TTC549 (cell line): ENCODE results near the gene PRXL2A.
"Not testable (repeated sequence)": the region's sequence is repeated elsewhere in the genome, so short reads cannot be mapped to it uniquely, and the experiment has no call there.

Source experiments
- FAIRE-seq: peaks from 2 replicates; lab custom pipeline; 2012; peaks lifted over from hg19 to GRCh38; lab: Jason Lieb, UNC

The PRXL2A gene, protein sequence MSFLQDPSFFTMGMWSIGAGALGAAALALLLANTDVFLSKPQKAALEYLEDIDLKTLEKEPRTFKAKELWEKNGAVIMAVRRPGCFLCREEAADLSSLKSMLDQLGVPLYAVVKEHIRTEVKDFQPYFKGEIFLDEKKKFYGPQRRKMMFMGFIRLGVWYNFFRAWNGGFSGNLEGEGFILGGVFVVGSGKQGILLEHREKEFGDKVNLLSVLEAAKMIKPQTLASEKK

DNA sequence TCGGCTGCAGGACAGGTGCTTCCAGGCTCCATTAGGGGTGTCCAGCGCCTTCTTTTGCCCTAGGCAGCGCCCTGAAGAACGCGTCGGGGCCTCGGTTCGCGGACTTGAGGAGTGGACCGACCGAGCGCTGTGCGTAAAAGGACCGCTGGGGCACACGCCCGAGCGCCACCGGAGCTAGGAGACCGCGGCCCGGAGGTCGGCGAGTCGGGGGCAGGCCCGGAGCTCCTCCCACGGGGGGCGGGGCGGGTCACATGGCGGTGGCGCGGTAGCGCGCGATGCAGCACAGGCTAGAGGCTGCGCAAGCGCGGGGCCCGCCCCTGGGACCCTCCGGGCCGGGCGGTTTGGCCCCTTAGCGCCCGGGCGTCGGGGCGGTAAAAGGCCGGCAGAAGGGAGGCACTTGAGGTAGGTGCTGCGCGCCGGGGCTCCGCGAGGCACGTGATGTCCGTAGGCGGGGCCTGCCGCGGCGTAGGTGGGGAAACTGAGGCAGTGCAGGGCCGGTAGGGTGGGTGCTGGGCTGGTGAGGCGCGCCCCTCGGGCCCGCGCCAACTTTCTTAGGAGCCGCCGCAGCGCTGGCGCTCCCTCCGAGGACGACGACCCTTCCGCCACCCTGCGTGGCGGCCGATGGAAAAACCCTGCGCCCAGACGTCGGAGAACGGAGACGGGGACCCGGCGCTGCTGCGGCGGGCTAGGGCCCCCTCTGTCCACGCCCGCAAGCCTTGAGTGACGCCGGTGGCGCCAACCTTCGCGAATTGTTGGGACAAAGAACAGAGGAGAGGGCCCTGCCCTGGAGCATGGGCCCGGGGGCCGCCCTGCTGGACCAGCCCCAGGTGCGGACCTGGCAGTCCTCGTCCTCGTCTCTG lies at the start of gene PRXL2A:
Gene PRXL2A (plus strand): TSS at position 310 of the 860 bp plus-strand sequence. CDS start 11,917 bp downstream, outside the sequence.
- no peak for FAIRE-seq

DNA sequence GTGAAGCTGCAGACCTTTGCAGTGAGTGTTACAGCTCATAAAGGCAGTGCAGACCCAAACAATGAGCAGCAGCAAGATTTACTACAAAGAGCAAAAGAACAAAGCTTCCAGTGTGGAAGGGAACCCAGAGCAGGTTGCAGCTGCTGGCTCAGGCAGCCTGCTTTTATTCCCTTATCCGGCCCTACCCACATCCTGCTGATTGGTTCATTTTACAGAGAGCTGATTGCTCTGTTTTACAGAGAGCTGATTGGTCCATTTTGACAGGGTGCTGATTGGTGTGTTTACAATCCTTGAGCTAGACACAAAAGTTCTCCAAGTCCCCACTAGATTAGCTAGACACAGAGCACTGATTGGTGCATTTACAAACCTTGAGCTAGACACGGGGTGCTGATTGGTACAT lies 49.4 kb upstream of the PRXL2A start:
- not testable (repeated sequence) for FAIRE-seq

DNA sequence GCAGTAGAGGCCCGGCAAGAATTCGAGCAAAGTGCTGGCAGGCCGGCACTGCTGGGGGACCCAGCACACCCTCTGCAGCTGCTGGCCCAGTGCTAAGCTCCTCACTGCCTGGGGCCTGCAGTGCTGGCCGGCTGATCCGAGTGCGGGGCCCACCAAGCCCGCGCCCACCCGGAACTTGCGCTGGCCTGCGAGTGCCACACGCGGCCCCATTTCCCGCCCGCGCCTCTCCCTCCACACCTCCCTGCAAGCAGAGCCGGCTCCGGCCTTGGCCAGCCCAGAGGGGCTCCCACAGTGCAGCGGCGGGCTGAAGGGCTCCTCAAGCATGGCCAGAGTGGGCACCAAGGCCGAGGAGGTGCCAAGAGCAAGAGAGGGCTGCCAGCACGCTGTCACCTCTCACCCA lies 48.7 kb upstream of the PRXL2A start:
- FAIRE-seq = no peak

DNA sequence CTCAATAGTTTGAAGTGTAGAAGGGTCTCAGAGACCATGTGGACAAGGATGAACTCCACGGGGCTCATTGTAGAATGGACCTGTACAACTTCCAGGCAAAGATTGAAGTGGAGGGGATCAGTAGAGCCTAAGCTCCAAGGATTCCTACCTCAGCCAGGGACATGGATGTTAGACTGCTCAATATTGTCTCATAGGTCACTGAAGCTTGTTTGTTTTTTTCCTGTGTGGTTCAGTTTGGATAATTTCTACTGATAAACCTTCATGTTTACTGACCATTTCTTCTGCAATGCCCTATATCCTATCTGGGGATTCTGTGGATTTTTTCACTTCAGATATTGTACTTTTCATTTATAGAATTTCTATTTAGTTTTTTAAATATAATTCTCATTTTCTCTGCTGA lies 42.8 kb upstream of the PRXL2A start:
- FAIRE-seq = no peak

DNA sequence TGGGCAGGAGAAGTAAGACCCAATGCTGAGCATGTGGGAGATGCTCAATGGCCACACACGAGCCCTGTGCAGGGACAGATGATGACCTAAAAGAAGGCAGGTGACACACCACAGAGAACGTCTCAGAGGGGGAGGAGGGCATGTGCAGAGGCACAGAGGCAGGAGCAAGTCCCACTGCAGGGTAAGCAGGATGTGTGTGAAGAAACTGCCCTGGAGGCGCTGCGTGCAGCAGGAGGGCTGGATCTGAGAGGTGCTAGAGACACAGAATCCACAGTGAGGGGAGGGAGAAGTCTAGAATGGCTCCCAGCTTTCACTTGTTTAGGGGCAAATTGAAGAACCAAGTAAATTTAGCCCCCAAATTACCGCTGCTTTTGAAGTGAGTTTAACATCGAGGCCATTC lies 36.9 kb upstream of the PRXL2A start:
- no peak for FAIRE-seq

DNA sequence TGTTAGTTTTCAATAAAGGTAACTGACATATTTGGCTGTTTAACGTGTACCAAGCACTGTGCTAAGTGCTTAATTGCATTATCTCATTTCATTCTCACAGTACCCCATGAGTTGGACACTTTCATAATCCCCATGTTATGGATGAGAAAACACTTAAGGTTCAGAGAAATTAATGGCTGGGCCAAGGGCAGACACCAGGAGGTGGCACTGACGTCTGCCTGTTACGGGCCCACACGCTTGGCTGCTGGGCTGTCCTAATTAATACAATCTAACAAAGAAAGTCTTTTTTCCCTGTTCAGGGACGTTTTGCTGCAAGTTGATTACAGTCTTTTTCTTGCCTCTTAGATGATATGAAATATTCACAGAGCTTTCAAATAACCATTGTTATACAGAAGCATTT lies 35.7 kb upstream of the PRXL2A start:
- FAIRE-seq = no peak

DNA sequence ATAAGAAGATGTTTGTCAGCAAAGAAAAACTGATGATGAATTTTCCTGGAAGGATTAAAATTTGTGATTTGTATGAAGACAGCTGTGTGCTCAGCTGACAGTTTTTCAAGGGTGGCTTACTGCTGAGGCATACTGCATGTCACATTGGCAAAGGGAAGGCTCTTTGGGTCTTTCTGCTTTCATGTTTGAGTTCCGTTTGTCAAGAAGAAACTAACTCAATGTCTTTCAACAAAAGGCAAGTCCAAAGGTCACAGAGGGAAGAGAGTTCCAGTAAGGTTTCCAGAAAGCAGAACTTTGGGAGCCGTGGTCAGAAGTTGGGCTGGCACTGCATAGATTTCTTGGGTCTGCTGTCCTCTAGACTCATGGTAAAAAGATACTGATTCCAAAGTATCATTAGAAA lies 34.8 kb upstream of the PRXL2A start:
- FAIRE-seq = no peak

DNA sequence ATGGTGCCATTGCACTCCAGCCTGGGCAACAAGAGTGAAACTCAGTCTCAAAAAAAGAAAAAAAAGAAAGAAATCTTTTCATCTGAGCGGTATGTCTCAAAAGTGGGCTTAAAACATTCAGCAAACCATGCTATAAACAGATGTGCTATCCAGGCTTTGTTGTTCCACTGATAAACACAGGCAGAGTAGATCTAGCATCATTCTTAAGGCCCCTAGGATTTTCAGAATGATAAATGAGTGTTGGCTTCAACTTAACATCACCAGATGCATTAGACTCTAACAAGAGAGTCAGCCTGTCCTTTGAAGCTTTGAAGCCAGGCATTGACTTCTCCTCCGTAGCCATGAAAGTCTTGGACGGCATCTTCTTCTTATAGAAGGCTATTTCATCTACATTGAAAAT lies 28.6 kb upstream of the PRXL2A start:
- FAIRE-seq = no peak

DNA sequence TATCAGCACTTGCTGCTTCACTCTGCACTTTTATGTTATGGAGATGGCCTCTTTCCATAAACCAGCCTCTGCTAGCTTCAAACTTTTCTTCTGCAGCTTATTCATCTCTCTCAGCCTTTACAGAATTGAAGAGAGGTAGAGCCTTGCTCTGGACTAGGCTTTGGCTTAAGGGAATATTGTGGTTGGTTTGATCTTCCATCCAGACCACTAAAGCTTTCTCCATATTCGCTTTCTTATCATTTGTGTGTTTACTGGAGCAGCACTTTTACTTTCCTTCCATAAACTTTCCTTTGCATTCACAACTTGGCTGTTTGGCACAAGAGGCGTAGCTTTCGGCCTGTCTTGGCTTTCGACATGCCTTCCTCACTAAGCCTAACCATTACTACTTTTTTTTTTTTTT lies 28.2 kb upstream of the PRXL2A start:
- FAIRE-seq = no peak

DNA sequence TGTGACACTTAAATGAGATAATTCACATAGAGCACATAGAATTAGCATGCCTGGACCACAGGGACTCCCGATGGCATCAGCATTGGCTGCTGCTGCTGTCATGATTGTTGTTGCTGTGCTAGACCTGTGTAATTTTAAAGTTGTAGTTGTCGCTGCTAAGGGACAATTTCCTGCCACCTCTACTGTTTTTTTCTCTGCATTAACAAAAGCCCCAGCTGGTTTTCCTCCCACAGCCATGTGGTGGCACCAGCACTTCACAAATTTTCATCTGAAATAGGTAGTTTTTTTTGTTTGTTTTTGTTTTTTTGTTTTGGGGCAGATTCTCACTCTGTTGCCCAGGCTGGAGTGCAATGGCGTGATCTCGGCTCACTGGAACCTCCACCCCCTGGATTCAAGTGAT lies 25.4 kb upstream of the PRXL2A start:
- FAIRE-seq = no peak

DNA sequence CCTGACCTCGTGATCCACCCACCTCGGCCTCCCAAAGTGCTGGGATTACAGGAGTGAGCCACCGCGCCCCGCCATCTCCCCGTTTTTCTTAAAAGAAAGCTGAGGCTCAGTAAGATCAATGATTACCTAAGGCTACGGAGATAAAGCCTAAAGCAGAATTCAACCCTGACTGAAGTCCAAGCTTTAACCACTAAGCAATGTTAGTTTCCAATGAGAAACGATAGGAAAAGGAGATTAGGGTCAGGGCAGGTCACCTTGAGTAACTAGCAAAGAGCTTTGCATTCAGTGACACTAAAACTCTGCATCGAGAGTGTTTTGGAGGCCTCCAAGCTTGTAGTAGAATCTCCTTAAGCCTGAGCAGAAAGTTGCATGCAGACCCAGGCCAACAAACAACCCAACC lies 17.6 kb upstream of the PRXL2A start:
- FAIRE-seq = no peak

DNA sequence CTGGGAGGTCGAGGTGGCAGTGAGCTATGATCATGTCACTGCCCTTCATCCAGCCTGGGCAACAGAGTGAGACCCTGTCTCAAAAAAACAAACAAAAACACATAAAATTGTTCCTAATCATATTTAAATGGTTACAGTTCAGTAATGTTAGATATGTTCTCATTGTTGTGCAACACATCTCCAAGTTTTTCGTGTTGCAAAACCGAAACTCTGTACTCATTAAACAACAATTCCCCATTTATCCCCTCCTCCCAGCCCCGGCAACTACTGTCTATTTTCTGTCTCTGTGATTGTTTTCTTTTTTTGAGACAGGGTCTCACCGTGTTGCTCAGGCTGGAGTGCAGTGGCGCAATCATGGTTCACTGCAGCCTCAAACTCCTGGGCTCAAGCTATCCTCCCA lies 16.1 kb upstream of the PRXL2A start:
- FAIRE-seq = no peak

DNA sequence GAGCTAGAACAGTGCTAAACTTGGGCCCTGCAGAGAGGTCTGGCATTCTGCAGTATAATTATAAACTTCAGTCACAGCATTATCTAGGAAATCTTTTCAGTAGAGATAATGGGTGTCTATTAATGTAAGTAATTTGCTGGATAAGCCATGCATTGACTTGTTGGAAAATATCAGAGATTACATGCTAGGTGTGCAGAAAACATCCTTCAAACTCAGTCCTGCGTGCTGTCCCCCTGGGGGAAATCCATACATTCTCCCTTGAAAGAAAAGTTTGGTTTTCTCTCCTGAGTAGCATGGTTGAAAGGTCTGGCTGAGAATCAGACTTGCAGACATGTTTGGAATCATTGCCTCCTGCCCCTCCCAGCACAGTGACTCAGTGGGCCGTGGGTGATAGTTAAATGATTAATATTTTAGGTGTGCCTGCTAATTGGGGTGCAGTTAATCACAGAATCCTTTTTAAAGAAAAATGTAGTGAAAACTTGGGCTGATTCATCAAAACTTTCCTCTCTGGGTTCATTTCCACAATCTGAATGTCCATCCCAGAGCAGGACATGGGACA lies 13.9 kb upstream of the PRXL2A start:
- FAIRE-seq = no peak

DNA sequence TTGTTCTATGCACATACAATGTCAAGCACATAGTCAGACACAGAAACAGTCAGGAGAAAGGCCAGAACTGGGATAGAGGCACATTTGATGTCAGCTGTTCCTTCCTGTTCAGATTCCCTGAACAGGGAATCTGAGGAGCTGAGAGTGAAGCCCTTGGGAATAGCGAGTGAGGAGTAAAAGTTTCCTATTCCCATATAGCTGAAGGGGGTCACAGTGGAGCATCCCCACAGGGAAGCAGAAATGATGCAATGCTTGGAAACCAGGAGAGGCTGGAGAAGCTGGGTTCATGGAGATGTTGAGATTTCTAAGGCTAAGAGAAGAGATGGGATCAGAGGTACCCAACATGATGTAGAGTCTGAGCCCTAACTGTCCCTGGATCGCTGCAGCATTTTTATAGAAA lies 11.3 kb upstream of the PRXL2A start:
- no peak for FAIRE-seq

DNA sequence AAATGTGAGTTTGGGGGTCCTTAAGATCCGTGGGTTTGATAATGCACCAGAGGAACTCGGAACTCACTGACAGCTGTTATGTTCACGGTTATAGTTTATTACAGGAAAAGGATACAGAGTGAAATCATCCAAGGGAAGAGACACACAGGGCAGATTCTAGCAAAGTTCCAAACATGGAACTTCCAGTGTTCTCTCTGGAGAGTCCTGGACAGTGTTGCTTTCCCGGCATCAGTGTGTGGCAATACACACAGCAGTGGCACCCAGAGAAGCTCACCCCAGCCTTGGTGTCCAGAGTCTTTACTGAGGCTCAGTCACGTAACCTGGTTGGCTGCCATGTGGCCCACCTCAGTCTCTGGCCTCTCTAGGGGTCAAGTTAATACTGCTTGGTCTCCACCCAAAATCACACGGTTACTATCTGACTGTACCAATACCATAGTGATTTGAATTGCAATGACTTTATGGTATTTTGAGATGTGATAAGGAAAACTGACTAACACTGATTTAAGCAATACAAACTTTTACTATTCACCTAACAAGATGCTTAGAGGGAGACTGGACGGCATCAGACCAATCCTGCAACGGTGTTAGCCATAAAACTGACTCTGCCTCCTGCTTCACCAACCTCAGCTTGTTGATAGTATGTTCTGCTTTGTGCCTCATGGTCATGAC lies 8.1 kb upstream of the PRXL2A start:
- no peak for FAIRE-seq

DNA sequence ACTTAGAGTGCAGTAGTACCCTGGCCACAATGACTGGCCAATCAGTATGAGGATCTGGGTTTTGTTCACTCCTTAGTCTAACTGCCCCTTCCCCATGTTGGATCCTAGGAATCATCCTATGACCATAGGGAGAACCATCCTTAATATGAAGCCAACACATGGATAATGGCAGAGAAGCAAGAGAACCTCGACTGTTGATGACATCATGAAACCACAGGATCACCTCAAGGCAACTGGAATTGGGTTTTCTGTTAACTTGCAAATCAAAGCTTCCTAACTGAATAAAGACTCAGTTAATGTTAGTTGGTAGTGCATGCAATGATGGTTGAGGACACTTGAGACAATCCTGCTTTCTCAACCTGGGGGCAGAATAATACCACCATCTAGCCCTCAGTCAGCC lies 3.3 kb upstream of the PRXL2A start:
- no peak for FAIRE-seq

DNA sequence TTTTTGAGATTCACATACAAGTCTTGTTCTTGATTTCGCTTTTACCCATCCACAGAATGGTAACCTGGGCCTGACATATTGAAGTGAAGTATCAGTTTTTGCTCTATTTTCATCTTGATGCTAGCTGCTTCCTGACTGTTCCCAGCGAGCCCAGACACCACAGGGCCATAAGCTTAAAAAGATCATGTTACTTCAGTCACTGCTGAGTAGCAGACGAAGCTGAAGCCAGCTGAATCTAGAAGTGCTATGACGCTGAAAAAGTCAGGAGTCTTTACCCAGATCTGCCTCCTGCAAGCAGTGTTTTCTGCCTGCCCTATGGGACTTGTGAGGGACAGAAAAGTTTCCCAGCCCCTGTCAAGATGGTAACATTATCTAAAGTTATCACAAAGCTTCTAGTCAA lies 2.7 kb upstream of the PRXL2A start:
- FAIRE-seq = no peak

DNA sequence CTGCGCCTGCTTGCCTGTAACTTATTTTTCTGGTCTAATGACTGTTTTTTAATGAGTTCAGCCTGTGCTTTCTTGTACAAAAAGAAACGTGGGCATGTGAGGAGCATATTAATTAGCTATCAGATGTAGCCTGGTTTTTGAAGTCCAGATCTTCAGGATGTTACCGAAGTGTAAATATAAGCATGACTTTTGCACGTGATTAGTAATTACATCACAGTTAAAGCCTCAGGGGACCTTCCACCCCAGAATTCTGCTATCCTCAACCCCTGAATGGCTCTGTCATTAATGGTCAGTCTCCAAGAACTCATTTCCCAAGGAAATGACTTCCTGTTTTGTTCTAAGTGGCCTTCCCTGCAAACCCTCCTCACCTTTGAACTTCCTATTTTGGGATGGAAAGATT lies 2.1 kb upstream of the PRXL2A start:
- no peak for FAIRE-seq

DNA sequence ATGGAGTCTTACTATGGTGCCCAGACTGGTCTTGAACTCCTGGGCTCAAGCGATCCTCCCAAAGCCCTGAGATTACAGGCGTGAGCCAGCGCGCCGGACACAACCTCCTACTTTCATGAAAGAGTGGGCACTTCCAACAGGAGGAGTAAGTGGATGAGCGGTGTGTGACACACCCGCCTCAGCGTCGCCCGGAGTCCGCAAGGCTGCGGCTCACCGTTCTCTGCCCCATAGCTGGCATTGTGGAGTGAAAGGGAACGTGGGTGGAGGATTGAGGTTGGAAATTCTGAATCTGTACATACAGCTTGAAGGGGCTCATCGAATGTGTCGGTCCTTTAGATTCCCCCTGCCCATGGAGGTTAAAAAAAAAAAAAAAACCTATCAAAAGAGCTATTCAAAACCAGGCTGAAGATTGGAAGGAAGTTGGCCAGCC lies 524 bp upstream of the PRXL2A start:
- FAIRE-seq = no peak

DNA sequence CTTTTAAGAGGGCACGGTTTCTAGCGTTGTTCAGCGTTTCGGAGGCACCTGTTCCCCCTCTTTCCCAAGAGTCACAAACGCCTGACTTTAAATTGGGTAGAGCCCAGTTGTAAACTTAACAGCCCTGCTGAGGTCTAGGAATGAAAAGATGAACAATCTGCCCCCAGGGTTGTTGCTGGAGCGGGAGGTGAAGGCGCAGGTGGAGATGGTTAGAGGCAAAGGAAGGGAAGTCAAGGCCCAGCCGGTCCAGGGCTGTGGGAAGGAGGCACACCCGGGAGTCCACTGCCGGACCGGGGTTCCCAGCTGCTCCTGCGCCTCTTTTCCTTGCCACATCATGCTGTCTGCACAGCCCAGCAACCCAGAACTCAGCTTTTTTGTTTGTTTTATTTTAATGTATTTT lies 770 bp downstream of the PRXL2A start:
- no peak for FAIRE-seq

DNA sequence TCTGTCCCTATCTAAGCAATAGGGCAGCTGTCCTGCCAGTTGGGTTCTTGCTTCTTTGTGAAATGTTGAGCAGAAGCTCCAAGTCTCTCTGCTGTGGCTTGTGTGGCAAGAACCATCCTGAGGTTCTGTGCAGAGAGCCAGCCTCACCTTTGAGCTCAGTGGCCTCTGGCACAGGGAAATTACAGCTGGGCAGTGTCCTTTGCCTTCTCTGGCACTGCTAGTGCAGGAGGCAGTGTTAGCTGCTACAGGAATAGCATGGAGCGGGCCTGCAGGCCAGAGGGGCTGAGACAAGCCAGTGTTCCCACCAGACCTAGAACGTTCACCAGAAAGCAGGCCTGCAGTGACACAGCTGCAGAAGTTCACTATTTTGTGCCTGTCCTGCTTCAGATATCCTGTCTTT lies 1.8 kb downstream of the PRXL2A start:
- no peak for FAIRE-seq

DNA sequence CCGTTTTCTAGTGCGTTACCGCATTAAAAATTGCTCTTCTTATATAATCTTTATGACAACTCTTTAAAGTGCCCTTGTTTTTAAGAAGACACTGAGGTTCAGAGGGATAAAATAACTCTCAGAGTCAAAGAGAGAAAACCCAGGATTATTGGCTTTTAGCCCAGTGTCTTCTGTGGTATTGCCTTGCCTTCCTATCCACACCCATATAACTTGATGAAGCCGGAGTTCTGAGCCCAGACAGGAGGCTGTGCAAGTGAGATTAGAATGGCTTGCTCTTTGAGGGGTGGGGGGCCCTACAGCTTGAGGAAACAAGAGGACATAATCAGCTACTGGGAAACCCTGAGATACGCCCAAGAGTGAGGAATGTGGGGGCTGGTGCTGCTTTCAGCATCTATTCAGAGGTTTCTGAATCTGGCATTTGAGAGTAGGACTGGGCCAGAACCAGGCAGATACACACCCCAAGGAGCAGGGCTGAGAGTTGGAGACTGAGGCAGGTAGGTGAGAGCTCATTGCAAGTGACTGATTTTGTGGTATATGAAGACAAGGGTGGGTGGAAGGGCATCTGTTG lies 2.3 kb downstream of the PRXL2A start:
- FAIRE-seq = no peak

DNA sequence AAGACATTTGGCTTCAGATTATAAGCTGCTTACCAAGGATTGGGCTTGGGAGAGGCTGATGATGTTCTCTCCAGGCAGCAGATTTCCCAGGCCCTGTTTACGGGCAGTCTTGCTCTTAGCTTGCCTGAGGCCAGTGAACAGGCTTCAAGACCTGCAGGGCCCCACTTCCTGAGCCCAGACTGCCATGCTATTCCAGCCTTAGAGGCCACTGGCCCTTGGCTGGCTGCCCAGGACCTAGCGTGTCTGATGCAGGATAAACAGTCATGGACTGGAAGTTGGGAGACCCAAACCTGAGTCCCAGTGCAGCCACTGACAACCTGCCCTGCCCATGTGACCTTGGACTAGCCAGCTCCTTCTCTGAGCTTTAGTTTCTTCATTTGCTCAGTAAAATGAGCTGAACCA lies 2.9 kb downstream of the PRXL2A start:
- no peak for FAIRE-seq
